IMR-90 (cell line): Measurements from ENCODE around the gene GCNT3. TPM values are rescaled to one million over a fixed set of nuclear protein-coding genes. Genes with fewer than 3 reads are reported as not detected.
A peak's percentile ranks its signal among the peaks of the same experiment; 100 is the strongest.

Source experiments
- ATAC-seq: fragments of 200-7000 bp; cut with Tn5 transposase; 2 replicates; pipeline ENCODE4 v1.9.1; 2020; ENCODE audit warnings: low read depth, mild to moderate bottlenecking, moderate library complexity
- BruUV-seq: library from RNA; stranded (reverse); fragments of 400-500 nt; replicated peaks from 2 replicates; lab custom pipeline; 2021; lab: Mats Ljungman, UMichigan
- CTCF ChIA-PET: fragments of 300-600 bp; formaldehyde crosslinking; extraction: SDS; loops from one replicate; lab custom pipeline; 2021; ENCODE audit warnings: antibody characterized with exemption; lab: Yijun Ruan, JAX
- POLR2A ChIA-PET: fragments of 300-600 bp; sonication (Branson Sonifier 250); formaldehyde crosslinking; loops from one replicate; lab custom pipeline; 2022; ENCODE audit warnings: antibody characterized with exemption; ENCODE audit not compliant: unreplicated experiment; lab: Charles Lee
- DNase-seq: peaks from one replicate; pipeline ENCODE4 v3.0.0; 2013
- H2AFZ ChIP-seq: replicated peaks from 2 replicates; pipeline ENCODE3; 2013; ENCODE audit warnings: low read length, mild to moderate bottlenecking; ENCODE audit not compliant: poor library complexity
- H2AK5ac ChIP-seq: 2 replicates; pipeline ENCODE4 v1.6.1; 2013; ENCODE audit warnings: low read depth, low read length, inconsistent platforms
- H2AK9ac ChIP-seq: replicated peaks from 2 replicates; pipeline ENCODE3; 2013; ENCODE audit warnings: mild to moderate bottlenecking, low read depth, low read length, moderate library complexity; ENCODE audit not compliant: poor library complexity
- H2BK120ac ChIP-seq: 2 replicates; pipeline ENCODE4 v1.6.1; 2013; ENCODE audit warnings: low read depth, low read length, inconsistent platforms
- H2BK15ac ChIP-seq: 3 replicates; pipeline ENCODE4 v1.6.1; 2013; ENCODE audit warnings: low read depth, low read length, inconsistent platforms
- H2BK20ac ChIP-seq: 2 replicates; pipeline ENCODE4 v1.6.1; 2013; ENCODE audit warnings: low read depth, mild to moderate bottlenecking, inconsistent platforms, low read length, moderate library complexity
- H2BK5ac ChIP-seq: 2 replicates; pipeline ENCODE4 v1.6.1; 2013; ENCODE audit warnings: mild to moderate bottlenecking, low read depth, low read length, inconsistent platforms; ENCODE audit not compliant: poor library complexity, severe bottlenecking
- H3K14ac ChIP-seq: replicated peaks from 2 replicates; pipeline ENCODE4 v1.6.1; 2013; ENCODE audit warnings: low read depth, low read length, inconsistent platforms
- H3K18ac ChIP-seq: 2 replicates; pipeline ENCODE4 v1.6.1; 2013; ENCODE audit warnings: low read depth, low read length, control low read depth
- H3K23ac ChIP-seq: 2 replicates; pipeline ENCODE4 v1.6.1; 2013; ENCODE audit warnings: low read depth, low read length, inconsistent platforms
- H3K27ac ChIP-seq: 2 replicates; pipeline ENCODE4 v1.5.1; 2013; ENCODE audit warnings: mild to moderate bottlenecking, control low read depth, low read length; ENCODE audit not compliant: insufficient read depth
- H3K27me3 ChIP-seq: 2 replicates; pipeline ENCODE4 v1.6.1; 2013; ENCODE audit warnings: low read length; ENCODE audit not compliant: control insufficient read depth, insufficient read depth
- H3K36me3 ChIP-seq: 2 replicates; pipeline ENCODE4 v1.6.1; 2013; ENCODE audit warnings: low read length, mixed read lengths; ENCODE audit not compliant: control insufficient read depth, insufficient read depth
- H3K4ac ChIP-seq: 2 replicates; pipeline ENCODE4 v1.6.1; 2013; ENCODE audit warnings: low read depth, low read length, inconsistent platforms
- H3K4me1 ChIP-seq: 2 replicates; pipeline ENCODE4 v1.6.1; 2013; ENCODE audit warnings: low read length, mixed read lengths; ENCODE audit not compliant: control insufficient read depth, insufficient read depth
- H3K4me2 ChIP-seq: 2 replicates; pipeline ENCODE4 v1.6.1; 2013; ENCODE audit warnings: low read depth, mild to moderate bottlenecking, control low read depth, low read length, moderate library complexity
- H3K4me3 ChIP-seq: 2 replicates; pipeline ENCODE4 v1.5.1; 2013; ENCODE audit warnings: low read depth, mild to moderate bottlenecking, control low read depth, low read length, moderate library complexity; ENCODE audit not compliant: insufficient read depth
- H3K56ac ChIP-seq: 2 replicates; pipeline ENCODE4 v1.6.1; 2013; ENCODE audit warnings: low read length, inconsistent platforms; ENCODE audit not compliant: insufficient read depth; ENCODE audit errors: extremely low read depth
- H3K79me1 ChIP-seq, 2 experiments: 2 replicates each; pipeline ENCODE4 v1.6.1; 2013; ENCODE audit warnings: low read length in 2 of 2, inconsistent platforms in 1 of 2, low read depth in 1 of 2
- H3K9ac ChIP-seq: 2 replicates; pipeline ENCODE4 v1.6.1; 2013; ENCODE audit warnings: low read depth, low read length, control low read depth
- H3K9me1 ChIP-seq: 2 replicates; pipeline ENCODE4 v1.6.1; 2013; ENCODE audit warnings: low read length, inconsistent platforms; ENCODE audit not compliant: insufficient read depth
- H3K9me3 ChIP-seq: 2 replicates; pipeline ENCODE4 v1.6.1; 2013; ENCODE audit warnings: low read length; ENCODE audit not compliant: control insufficient read depth, insufficient read depth
- H4K20me1 ChIP-seq: 2 replicates; pipeline ENCODE4 v1.6.1; 2013; ENCODE audit warnings: low read length, inconsistent platforms; ENCODE audit not compliant: insufficient read depth
- H4K5ac ChIP-seq: 2 replicates; pipeline ENCODE4 v1.6.1; 2013; ENCODE audit warnings: mild to moderate bottlenecking, low read depth, low read length, control low read depth
- H4K8ac ChIP-seq, 2 experiments: 2 replicates each; pipeline ENCODE4 v1.6.1; 2013; ENCODE audit warnings: low read depth in 2 of 2, low read length in 2 of 2, control low read depth in 1 of 2, inconsistent platforms in 1 of 2
- H4K91ac ChIP-seq: 2 replicates; pipeline ENCODE4 v1.6.1; 2013; ENCODE audit warnings: low read depth, low read length, inconsistent platforms; ENCODE audit not compliant: insufficient read depth
- NFE2L2 ChIP-seq: fragments of 150-350 bp; IDR thresholded peaks from 2 replicates; pipeline ENCODE4 v1.6.1; 2016; ENCODE audit warnings: low read depth, mild to moderate bottlenecking, low read length
- RAD21 ChIP-seq: IDR thresholded peaks from 2 replicates; pipeline ENCODE4 v1.6.1; 2012; ENCODE audit warnings: low read length, improper control_type of control experiment
- WGBS, 2 experiments: methylation state at CpG; one replicate each; pipeline versions ENCODE4 v1.1.5 to v1.1.7; 2013; ENCODE audit warnings: missing lambda C conversion rate in 2 of 2; ENCODE audit not compliant: insufficient read length in 1 of 2; ENCODE audit errors: extremely low coverage in 2 of 2; 5-methylcytosine and 5-hydroxymethylcytosine counted together
- dilution Hi-C: fragments of 300-500 bp; cut with HindIII; formaldehyde crosslinking; loops from one replicate; pipeline ENCODE4 v1.14.3; 2018; ENCODE audit warnings: low sequenced_read_pairs; ENCODE audit not compliant: unreplicated experiment
- in situ Hi-C: fragments of 300-500 bp; cut with MboI; formaldehyde crosslinking; loops from 3 replicates; pipeline ENCODE4 v1.14.3; 2019; ENCODE audit warnings: low sequenced_read_pairs, inconsistent platforms, mixed read lengths
- intact Hi-C: fragments of 100-400 bp; cut with micrococcal nuclease; formaldehyde crosslinking; loops from 2 replicates; pipeline ENCODE4 v1.10.0; 2022
- polyA plus RNA-seq, 3 experiments: library from polyadenylated mRNA; depleted of rRNA; stranded (reverse); fragments of >200 nt; gene quantifications; 2 replicates each; pipeline ENCODE4 v1.2.3, GENCODE V29; 2012; ENCODE audit warnings: low replicate concordance in 1 of 3
- total RNA-seq: library from RNA; depleted of rRNA; stranded (reverse); fragments of >200 nt; gene quantifications from 2 replicates; pipeline ENCODE4 v1.2.3, GENCODE V29; 2012
- TF ChIP-seq, protein P1 (sequence below): conservative IDR thresholded peaks from 2 replicates; pipeline ENCODE4 v1.5.1; 2012; ENCODE audit warnings: mild to moderate bottlenecking, low read depth, low read length, improper control_type of control experiment

Gene GCNT3
- total and polyA plus RNA-seq, 2 of the 4 experiments (the other 2 are of a cell fraction), result not detected

DNA sequence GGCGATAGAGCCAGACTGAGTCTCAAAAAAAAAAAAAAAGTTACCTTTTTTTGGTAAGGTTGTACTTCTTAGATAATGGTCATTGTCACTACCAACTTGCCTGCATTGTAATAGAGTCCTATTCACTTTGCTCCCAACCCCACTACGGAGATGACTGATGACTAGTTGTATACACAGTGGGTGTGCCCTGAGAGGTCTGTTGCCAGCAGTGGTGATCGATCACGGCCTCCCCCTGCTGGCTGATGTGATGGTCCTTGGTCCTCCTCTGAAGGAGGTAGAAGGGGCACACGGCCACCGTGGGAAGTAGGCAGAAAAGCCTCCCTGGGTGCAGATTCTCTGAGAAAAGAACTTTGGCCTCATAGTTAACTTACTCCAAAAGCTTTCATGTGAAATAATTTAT is 10.7 kb downstream of the GCNT3 start:
- Histone ChIP-seq H3K9ac (no peak overlapping the region), H2BK120ac (no peak overlapping the region), H3K4me2 (no peak overlapping the region), H3K4me1 (no peaks in the 10 kb centered on the region), H3K27me3 (peaks cover 17% of the 10 kb centered on the region), H3K36me3 (no peaks in the 10 kb centered on the region), H2AFZ (no peak overlapping the region), H2BK20ac (no peak overlapping the region), H2BK5ac (no peak overlapping the region), H4K20me1 (no peaks in the 10 kb centered on the region), H3K18ac (no peak overlapping the region), H3K14ac (no peak overlapping the region), H3K4me3 (no peak overlapping the region), H3K9me3 (no peaks in the 10 kb centered on the region), H3K9me1 (no peaks in the 10 kb centered on the region), H4K8ac (no peak overlapping the region), H3K27ac (no peak overlapping the region), H3K79me1 (no peaks in the 10 kb centered on the region), H3K4ac (no peak overlapping the region), H3K56ac (no peak overlapping the region), H2AK9ac (no peak overlapping the region), H2BK15ac (no peak overlapping the region), H4K91ac (no peak overlapping the region), H4K5ac (no peak overlapping the region), H2AK5ac (no peak overlapping the region), H3K23ac (no peak overlapping the region)
- TF ChIP-seq RAD21 (peak; percentile 20; the same call in 1 of the 2 replicates), NFE2L2 (no peak)
- TF ChIP-seq, protein P1, sequence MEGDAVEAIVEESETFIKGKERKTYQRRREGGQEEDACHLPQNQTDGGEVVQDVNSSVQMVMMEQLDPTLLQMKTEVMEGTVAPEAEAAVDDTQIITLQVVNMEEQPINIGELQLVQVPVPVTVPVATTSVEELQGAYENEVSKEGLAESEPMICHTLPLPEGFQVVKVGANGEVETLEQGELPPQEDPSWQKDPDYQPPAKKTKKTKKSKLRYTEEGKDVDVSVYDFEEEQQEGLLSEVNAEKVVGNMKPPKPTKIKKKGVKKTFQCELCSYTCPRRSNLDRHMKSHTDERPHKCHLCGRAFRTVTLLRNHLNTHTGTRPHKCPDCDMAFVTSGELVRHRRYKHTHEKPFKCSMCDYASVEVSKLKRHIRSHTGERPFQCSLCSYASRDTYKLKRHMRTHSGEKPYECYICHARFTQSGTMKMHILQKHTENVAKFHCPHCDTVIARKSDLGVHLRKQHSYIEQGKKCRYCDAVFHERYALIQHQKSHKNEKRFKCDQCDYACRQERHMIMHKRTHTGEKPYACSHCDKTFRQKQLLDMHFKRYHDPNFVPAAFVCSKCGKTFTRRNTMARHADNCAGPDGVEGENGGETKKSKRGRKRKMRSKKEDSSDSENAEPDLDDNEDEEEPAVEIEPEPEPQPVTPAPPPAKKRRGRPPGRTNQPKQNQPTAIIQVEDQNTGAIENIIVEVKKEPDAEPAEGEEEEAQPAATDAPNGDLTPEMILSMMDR, result peak; percentile 32
- ATAC-seq (peak; percentile 60; the same call in 1 of the 2 replicates), DNase-seq (peak; percentile 34)
- in situ Hi-C loops, result no loop called here
- dilution Hi-C loops, result no loop called here
- BruUV-seq, result no TSS peak
- intact Hi-C loops, result no loop called here
- ChIA-PET POLR2A (no interaction called here), CTCF (no interaction called here)
- no CpG with 5 or more reads among the region's 6 CpGs for WGBS, 2 experiments
